NCI-H146 treated with DMSO at 0.1 percent for 48 hours (cell line): ENCODE data around the gene ZDHHC8.

ENCODE experiments used
- DNase-seq: peaks from one replicate; lab custom pipeline; 2025; ENCODE audit not compliant: unreplicated experiment; lab: John Stamatoyannopoulos, UW

The ZDHHC8 gene

DNA sequence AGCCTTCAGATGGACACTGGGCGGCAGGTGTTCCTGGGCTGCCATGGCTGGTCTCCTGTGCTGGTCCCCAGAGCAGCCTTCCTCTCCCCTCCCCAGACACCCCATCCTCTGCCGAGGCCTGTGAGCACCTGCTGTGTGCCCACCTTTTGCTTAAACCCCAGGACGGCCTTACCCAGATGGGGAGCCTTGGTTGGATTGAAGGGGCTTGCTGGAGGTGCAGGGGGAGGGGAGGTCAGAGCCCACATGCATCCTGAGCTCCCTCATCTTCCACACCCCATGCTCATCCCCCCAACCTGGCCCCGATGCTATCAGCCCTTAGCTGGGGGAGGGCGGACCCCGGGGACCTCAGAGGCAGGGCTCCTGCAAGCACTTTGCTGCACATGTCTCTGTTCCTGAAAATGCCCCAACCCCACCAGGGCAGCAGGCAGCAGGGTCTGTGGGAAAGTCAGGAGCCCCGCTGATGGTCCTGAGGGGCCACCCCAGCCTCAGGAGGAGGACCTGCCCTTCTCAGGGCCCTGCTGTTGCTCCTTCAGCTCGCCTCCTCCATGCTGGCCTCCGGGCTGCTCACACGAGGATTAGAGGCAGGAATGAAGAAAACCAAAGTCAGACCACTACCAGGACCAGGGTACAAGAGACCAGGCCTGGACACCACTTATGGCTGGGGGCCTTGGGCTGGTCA, 60.8 kb downstream of the ZDHHC8 start:
- DNase-seq: no peak

DNA sequence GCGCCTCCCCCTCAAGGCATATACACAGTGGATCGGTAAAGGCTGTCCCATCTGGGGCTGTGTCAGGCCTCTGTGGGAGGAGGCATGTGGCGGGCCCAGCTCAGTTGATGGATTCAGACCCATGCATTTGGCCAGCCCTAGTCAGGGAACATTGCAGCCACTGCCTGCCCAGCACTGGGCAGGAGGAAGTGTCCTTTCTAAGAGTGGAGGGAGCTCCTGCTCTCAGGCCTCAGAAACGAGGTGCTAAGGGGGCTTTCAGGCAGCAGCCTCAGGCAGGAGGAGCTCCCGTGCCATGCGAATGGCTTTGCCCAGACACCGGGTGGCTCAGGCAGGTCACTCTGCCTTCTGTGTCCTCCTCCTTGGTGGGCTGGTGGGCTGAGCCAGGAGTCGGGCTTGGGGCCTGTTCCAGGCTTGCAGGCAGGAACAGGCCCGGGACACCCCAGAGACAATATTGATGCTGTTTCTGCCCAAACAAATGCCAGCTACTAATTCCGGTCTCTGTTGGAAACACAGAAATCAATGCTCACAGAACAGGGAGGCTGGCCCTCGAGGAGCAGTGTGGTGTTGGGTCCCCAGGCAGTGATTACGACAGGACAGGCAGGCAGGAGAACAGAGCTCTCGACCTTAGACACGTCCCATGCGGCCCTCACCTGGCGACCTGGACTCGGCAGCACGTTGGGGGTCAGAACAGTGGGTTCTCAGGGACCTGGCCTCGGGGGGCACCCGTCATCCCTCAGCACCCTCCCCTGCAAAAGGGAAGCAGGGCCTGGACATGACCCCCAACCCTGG, 61.6 kb downstream of the ZDHHC8 start:
- DNase-seq: no peak

DNA sequence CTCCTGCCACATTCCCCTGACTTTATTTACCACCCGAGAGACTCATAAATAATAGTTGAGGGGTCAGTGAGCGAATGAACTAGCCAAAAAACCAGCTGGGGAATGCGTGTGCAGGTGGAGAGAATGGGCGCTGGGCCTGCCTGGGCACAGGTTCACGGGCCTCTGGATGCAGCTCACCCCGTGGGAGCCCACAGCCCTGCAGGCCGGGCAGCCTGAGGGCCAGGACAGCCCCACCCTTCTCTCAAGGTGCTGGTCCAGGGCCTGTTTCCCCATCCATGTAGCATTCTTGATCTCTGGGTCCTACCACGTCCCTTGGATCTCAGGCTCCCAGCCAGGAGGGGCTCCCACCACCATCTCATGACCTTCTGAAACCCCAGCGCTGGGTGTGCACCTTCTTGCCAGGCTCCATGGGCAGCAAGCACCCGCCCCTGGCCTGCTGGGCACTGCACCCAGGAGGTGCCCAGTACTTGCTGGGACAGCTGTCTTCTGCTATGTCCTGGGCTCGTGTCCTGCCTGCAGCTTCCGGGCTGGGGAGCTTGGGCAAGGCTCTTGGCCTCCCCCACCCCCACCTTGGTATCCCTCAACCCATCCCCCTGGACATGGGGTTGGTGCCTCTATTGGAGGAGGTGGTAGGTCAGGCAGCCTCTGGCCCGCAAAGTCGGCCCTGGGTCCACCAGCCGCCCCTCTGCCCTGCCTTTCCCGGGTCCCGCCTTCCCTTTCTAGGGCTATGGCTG, 62.3 kb downstream of the ZDHHC8 start:
- DNase-seq: no peak

DNA sequence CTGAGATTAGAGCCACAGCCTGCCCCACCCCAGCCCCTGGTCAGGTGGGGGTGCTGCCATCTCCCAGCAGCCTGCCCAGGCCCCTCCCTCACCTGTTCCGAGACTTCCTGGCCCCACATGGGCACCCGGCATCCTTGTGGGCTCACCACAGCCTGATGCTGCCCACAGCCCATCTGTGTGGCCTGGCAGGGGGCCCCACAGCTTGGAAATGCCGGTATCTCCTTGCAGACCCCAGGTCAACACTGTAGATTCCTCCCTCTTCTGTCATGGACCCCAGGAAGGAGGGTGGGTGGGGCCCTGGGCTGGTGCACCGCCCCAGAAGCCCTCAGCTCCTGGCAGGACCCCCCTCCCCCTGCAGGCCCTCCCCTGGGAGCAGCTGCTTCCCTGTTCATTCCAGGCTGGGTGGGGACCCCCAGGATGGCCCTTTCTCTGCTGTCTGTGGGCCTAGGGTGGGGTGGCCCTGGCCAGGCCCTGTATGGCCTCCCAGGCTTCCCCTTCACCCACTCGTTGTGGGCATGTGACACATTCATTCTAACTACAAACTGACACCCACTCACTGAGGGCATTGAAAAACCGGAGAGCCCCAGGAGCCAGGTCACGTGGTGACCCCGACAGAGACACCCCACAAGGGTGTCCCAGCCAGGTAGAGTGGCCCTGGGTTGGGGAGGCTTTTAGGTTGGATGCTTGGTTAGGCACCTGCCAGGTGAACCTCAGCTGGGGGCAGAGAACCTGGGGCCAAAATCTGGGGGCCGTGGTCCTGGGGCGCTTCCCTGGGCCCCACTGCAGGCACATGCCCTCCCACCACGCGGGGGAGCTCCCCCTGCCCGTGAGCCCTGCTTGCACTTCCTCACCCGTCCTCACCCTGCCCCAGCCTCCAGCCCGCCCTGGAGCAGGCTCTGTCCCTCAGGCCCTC, 63.3 kb downstream of the ZDHHC8 start:
- DNase-seq: no peak

DNA sequence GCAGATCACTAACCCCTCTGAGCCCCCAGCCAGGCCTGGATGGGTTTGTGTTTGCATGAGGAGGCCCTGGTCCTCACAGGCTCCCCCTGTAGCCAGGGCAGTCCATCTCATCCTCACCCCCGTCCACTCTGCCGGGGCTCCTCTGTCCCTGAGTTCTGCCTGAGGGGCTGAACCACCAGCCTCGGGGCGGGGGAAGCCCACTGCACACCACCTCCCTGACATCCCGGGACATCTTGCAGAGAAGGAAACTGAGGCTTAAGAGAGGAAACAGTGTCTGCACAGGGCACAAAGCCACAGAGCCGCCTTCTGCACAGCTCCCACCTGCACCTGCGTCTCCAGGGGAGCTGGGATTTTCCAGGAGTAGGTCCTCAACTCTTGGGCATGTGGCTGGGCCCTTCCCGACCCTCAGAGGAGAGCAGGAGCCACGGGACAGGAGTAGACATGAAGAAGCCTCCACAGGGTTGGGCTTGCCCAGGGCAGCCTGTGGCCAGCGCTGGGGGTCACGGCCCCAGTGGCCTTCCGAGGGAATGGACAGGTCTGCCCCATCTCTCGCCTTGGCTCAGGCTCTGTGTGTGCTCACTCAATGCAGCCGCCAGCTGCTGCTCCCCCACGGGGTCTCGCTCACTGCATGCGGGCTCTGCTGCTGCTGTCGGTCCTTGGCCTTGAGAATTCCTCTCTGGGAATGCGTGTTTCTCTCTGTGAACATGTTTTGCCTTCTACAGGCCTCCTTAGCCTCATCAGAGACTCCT, 64.7 kb downstream of the ZDHHC8 start:
- DNase-seq: no peak
